ENCODE measurements around the gene TOB1.

DNA sequence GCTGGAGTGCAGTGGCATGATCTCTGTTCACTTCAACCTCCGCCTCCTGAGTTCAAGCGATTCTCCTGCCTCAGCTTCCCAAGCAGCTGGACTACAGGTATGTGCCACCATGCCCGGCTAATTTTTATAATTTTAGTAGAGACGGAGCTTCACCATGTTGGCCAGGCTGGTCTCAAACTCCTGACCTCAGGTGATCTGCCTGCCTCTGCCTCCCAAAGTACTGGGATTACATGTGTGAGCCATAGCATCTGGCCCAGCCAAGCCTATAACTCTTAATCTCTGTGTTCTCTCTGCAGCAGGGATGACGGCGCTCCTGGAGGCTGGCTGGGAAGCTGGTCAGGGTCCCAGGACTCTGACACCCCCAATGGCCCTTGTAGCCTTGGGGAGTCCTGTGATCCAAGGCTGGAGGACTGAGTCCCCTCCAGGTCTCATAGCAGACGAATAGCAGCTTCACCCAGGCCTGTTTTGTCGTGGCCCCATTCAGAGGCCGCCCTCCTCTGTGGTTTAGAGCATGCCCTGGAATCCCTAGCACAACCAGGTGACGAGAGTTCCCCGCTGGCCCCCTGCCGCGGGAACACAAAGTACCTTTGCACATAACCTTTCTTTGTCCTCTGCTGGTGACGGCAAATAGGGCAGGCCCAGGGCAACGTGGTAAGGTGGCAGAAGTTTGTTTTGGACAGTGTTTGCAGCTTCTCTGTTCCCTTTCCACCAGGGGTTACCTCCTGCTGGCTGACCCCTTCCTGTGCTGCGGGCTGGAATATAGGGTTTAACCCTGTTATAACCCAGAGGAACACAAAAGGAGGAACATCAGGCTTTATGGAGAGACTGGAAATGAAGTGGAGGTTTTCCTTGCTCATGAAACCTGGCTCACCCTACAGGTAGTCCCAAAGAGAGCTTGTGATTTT lies 43.0 kb upstream of the TOB1 start:
- TF ChIP-seq CTCF (IDR thresholded peaks at IDR 0.05) (no peak), SMC3 (IDR thresholded peaks at IDR 0.05; ENCODE audit: low read depth, low read length) (no peak), EP300 (IDR thresholded peaks at IDR 0.05; ENCODE audit: borderline replicate concordance in 1 of 2, low read depth in 1 of 2, low read length in 1 of 2) (no peak), TCF12 (IDR thresholded peaks at IDR 0.05) (no peak), POLR2AphosphoS5 (IDR thresholded peaks at IDR 0.05; ENCODE audit: low read depth, low read length) (no peak), YY1 (IDR thresholded peaks at IDR 0.05; ENCODE audit: low read depth) (no peak), RCOR1 (IDR thresholded peaks at IDR 0.05; ENCODE audit: low read length) (no peak), FOXJ3 (CRISPR knock-in tag; IDR thresholded peaks at IDR 0.05) (no peak), GABPA (IDR thresholded peaks at IDR 0.05; ENCODE audit: low read depth) (no peak)
- TF ChIP-seq, protein P1, sequence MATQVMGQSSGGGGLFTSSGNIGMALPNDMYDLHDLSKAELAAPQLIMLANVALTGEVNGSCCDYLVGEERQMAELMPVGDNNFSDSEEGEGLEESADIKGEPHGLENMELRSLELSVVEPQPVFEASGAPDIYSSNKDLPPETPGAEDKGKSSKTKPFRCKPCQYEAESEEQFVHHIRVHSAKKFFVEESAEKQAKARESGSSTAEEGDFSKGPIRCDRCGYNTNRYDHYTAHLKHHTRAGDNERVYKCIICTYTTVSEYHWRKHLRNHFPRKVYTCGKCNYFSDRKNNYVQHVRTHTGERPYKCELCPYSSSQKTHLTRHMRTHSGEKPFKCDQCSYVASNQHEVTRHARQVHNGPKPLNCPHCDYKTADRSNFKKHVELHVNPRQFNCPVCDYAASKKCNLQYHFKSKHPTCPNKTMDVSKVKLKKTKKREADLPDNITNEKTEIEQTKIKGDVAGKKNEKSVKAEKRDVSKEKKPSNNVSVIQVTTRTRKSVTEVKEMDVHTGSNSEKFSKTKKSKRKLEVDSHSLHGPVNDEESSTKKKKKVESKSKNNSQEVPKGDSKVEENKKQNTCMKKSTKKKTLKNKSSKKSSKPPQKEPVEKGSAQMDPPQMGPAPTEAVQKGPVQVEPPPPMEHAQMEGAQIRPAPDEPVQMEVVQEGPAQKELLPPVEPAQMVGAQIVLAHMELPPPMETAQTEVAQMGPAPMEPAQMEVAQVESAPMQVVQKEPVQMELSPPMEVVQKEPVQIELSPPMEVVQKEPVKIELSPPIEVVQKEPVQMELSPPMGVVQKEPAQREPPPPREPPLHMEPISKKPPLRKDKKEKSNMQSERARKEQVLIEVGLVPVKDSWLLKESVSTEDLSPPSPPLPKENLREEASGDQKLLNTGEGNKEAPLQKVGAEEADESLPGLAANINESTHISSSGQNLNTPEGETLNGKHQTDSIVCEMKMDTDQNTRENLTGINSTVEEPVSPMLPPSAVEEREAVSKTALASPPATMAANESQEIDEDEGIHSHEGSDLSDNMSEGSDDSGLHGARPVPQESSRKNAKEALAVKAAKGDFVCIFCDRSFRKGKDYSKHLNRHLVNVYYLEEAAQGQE (IDR thresholded peaks at IDR 0.05; ENCODE audit: low read depth, low read length) = no peak
